ENCODE data around the gene SDSL. TPM values are rescaled to one million over a fixed set of nuclear protein-coding genes. Genes with fewer than 3 reads are reported as not detected.

The SDSL gene
- total RNA-seq, 1 experiment from 2014 or later: 0.46 TPM

- TF ChIP-seq, protein P1, sequence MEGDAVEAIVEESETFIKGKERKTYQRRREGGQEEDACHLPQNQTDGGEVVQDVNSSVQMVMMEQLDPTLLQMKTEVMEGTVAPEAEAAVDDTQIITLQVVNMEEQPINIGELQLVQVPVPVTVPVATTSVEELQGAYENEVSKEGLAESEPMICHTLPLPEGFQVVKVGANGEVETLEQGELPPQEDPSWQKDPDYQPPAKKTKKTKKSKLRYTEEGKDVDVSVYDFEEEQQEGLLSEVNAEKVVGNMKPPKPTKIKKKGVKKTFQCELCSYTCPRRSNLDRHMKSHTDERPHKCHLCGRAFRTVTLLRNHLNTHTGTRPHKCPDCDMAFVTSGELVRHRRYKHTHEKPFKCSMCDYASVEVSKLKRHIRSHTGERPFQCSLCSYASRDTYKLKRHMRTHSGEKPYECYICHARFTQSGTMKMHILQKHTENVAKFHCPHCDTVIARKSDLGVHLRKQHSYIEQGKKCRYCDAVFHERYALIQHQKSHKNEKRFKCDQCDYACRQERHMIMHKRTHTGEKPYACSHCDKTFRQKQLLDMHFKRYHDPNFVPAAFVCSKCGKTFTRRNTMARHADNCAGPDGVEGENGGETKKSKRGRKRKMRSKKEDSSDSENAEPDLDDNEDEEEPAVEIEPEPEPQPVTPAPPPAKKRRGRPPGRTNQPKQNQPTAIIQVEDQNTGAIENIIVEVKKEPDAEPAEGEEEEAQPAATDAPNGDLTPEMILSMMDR (conservative IDR thresholded peaks at IDR 0.05): no peak
Measured at GRCh38 chr12:113393749-113394148, 28.4 kb upstream of the SDSL start.

More at GRCh38 chr12:113393749-113394148, 28.4 kb upstream of the SDSL start:
- no peaks in the 10 kb centered on the region for H3K27me3 ChIP-seq (ENCODE audit: insufficient read depth, low read length)
- no CpG with 5 or more reads among the region's 5 CpGs for WGBS (ENCODE audit: extremely low coverage, insufficient read length, low lambda C conversion rate)
- H3K27ac ChIP-seq (ENCODE audit: insufficient read length, low read depth, low read length): no peak overlapping the region
- H3K18ac ChIP-seq (ENCODE audit: insufficient read length, low read depth, low read length): no peak overlapping the region
- no peak overlapping the region for H4K5ac ChIP-seq (ENCODE audit: insufficient read length, low read depth, low read length)
- no peaks in the 10 kb centered on the region for H3K23me2 ChIP-seq (ENCODE audit: insufficient read length, low read depth, low read length, poor library complexity, severe bottlenecking)
- H3K79me2 ChIP-seq (ENCODE audit: insufficient read depth, low read length): no peaks in the 10 kb centered on the region
- peaks cover 0 to 3% (median 2%) of the 10 kb centered on the region in 3 experiments; a peak in 3 of 7 replicates for H3K36me3 Mint-ChIP-seq (ENCODE audit: insufficient read depth in 1 of 3, low read depth in 3 of 3)
- no peaks in the 10 kb centered on the region for H3K79me1 ChIP-seq (ENCODE audit: insufficient read depth, low read depth, low read length, poor library complexity, severe bottlenecking)
- H2BK5ac ChIP-seq (ENCODE audit: insufficient read length, low read length): no peak overlapping the region
- no peak for DNase-seq
- no peak overlapping the region for H3K27ac Mint-ChIP-seq
- H3K4ac ChIP-seq (ENCODE audit: low read depth, low read length): no peak overlapping the region
- H3K9ac ChIP-seq (ENCODE audit: extremely low read depth, insufficient read length, low read length): no peak overlapping the region
- H2BK120ac ChIP-seq (ENCODE audit: low read depth, low read length, poor library complexity, severe bottlenecking): no peak overlapping the region
- H2BK20ac ChIP-seq (ENCODE audit: low read depth, low read length, poor library complexity, severe bottlenecking): no peak overlapping the region
- no peaks in the 10 kb centered on the region for H3K4me1 ChIP-seq (ENCODE audit: insufficient read depth, low read length)
- no peak overlapping the region for H2BK15ac ChIP-seq (ENCODE audit: low read depth, low read length)
- no peak overlapping the region for H3K4me2 ChIP-seq (ENCODE audit: insufficient read depth, insufficient read length, low read length)
- H3K23ac ChIP-seq (ENCODE audit: insufficient read length, low read depth, low read length): no peak overlapping the region
- H4K8ac ChIP-seq (replicated peaks; ENCODE audit: insufficient read length, low read depth, low read length): no peak overlapping the region
- no peaks in the 10 kb centered on the region for H3K9me3 ChIP-seq (ENCODE audit: control insufficient read depth, low read depth, low read length)
- no peaks in the 10 kb centered on the region for H3K9me3 Mint-ChIP-seq
- no peaks in the 10 kb centered on the region for H4K20me1 ChIP-seq (ENCODE audit: control insufficient read depth, insufficient read depth, insufficient read length)
- peaks cover 8% of the 10 kb centered on the region for H3K27me3 Mint-ChIP-seq (ENCODE audit: low read depth)
- no peak overlapping the region for H3T11ph ChIP-seq (ENCODE audit: low read length)
- H2BK12ac ChIP-seq (ENCODE audit: insufficient read length, low read depth, low read length): no peak overlapping the region
- no peak overlapping the region for H3K4me3 Mint-ChIP-seq
- no peak overlapping the region for H3K56ac ChIP-seq (ENCODE audit: insufficient read length, low read depth, low read length)
- H4K91ac ChIP-seq (ENCODE audit: insufficient read length, low read depth, low read length): no peak overlapping the region
- no peak overlapping the region for H2AFZ ChIP-seq (ENCODE audit: low read length)
- peaks cover 7 to 13% of the 10 kb centered on the region in 2 experiments for H3K4me1 Mint-ChIP-seq
- H3K14ac ChIP-seq (ENCODE audit: insufficient read depth, low read length): no peak overlapping the region
- no peak overlapping the region for H2AK5ac ChIP-seq (ENCODE audit: insufficient read length, low read length)
